Measurements from ENCODE around the gene EVPL. TPM values are rescaled to one million over a fixed set of nuclear protein-coding genes. Genes with fewer than 3 reads are reported as not detected.

Gene EVPL
- total RNA-seq, result 9.4 and 33.3 TPM in 2 replicates

DNA sequence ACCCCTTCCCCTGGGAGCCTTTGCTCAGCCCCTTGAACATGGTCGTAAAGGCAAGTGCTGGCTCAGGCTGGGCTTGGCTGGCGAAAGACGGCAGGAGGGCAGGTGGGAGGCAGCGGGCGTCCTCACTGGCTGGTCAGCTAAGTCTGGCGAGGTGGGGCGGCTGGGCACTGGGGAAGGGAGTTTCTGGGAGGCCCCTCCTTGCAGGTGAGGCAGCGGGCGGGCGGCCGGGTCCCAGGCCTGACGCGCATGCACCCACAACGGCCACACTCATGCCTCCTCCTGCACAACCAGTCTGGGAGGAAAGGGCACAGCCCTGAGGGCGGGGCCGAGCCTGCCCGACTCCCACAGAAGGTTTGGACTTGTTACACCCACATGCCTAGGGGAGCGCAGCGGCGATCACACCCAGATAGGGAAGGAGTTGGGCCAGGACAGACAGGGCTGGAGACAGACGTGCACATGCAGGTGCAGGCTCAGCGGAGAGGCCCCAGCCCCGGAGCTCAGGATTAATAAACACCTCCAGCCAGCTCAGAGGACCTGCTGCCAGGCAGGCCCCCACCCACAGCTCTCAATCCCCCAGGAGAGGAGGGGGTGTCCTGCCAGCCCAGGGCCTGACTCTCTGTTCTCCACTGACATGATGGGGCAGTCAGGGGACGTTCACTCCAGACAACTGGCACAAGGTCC, at the start of gene EVPL:
TSS of gene EVPL (minus strand) at position 148 of the 681 bp plus-strand sequence. CDS start at position 40, 108 bp downstream.

DNA sequence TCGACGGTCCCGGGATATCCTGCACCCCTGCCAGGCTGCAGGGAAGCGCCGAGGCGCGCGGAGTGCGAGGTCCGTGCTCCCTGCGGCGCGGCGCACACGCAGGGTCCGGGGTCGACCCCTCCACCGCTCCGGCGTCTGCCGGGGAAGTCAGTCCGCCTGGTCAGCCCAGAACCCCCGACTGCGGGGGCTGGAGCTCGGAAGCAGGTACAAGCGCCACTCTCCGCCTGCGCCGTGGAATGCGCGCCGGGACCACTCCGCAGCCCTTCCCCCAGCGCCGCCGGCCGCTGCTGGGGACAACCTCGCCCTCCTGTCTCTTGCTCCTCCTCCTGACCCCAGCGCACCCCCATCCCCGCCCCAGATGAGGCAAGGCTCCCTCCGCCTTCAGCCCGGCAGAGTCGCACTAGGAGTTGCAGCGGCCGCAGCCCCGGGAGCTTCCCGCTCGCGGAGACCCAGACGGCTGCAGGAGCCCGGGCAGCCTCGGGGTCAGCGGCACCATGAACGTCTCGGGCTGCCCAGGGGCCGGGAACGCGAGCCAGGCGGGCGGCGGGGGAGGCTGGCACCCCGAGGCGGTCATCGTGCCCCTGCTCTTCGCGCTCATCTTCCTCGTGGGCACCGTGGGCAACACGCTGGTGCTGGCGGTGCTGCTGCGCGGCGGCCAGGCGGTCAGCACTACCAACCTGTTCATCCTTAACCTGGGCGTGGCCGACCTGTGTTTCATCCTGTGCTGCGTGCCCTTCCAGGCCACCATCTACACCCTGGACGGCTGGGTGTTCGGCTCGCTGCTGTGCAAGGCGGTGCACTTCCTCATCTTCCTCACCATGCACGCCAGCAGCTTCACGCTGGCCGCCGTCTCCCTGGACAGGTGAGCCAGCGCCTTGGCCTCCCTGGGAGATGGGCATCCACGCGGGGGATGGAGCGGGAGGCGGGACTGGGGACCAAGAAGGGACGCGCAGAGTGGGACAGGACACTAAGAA, 47.6 kb upstream of the EVPL start, which contains the start of gene GALR2:
TSS of gene GALR2 (plus strand) at position 392 of the 974 bp plus-strand sequence. CDS start at position 495, 103 bp downstream.

DNA sequence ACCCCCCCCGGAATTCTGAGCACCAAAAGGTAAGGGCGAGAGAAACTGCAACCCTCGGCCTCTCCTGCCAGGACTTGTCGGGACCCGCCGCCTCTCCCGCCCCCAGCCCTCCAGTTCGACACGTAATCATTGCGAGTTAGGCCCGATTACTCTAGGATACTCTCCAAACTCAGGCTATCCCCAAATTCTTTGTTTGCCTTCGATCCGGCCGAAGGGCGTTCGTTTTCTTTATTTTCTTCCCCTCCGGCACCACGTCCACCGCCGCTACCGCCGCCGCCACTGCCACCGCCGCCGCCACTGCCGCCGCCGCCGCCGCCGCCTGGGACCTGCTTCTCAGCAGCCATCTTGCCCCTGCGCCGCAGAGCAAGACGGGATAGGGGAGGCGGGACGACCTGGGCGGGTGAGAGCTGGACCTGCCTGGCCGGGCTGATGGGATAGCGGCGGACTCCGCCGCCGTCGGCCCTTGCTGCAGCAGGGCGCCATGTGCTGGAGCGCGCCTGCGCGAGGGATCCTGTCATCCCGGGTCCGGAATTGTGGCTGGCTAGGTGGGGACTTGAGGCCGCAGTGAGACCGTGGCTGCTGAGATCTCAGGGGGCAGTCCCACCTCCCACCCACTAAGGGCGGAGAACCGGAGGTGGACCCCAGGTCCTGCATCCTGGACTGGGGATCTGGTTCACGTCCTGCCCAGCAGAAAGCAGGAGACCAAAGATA, 45.2 kb upstream of the EVPL start, which contains the start of gene SRP68:
TSS of gene SRP68 (minus strand) at position 370 of the 711 bp plus-strand sequence. CDS start at position 344, 26 bp downstream.

DNA sequence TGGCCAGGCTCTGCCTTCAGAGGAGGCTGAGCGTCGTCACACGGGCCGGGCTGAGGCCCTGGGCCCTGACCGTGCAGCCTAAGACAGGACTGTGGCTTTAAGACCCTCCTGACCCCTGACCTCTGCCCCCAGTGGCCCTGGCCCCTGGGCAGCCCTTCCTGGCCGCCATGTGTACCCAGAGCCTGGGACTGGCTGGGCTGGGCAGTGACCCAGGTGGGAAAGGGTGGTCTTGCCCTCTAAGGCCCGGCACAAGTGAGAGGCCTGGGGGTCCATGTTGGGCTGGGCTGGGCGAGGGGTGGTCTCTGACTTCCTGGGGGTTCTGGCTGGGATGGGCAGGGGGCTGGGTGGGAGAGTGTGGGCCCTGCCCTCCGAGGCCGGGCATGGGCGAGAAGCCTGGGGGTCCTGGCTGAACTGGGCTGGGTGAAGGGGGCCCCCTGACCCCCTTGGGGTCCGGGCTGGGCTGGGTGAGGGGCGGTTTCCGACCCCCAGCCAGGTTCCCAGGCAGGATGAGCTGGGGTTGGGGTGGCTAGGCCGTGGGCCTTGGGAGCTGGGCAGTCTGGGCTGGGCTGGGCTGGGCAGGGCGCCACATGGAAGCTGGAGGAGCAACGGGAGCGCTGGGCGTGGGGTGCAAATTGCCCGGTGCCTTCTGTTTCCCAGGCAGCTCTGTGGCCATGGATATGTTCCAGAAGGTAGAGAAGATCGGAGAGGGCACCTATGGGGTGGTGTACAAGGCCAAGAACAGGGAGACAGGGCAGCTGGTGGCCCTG, 26.2 kb downstream of the EVPL start, which contains the start of gene CDK3:
TSS of gene CDK3 (plus strand) at position 101 of the 767 bp plus-strand sequence. CDS start at position 672, 571 bp downstream.

DNA sequence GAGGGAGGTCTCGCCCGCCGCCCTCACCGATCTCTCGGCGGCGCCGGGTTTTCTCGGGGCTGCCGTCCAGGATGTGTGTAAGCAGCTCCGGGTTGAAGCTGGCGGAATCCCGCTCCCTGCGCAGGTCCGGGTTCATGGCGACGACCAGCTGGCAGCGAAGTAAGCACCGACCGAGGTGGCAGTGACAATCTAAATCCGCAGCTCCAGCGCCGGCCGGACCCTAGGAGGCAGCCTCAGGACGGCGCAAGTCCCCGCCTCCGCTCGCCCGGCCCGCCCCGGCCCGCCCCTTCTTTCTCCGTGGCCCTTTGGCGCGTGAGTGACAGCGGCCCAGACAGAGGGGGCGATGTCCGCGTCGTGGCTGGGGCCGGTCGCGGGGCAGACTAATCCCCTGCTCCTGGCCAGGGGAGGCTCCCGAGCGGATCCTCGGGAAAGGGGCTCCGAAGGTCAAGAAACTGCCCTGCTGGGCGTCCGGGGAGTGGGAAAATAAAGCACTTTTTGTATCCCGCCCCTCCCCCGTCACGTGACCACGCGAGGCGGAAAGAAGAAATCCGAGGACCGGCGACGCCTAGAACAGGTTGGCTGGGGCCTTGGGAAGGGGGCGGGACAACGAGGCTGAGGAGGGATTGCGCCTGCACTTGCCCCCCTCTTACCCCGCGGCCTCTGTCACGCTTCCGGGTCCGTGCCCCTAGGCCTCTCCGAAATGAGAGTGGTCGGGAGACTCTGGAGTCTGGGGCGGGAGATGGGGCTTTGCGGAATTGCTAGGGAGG, 48.0 kb downstream of the EVPL start, which contains the start of the genes ACOX1 and TEN1:
TSS of gene ACOX1 (minus strand) at position 229 of the 767 bp plus-strand sequence. CDS start at position 136, 93 bp downstream.
TSS of gene TEN1 (plus strand) at position 303 of the 767 bp plus-strand sequence. CDS start 6,953 bp downstream, outside the sequence.

Other genes with a start within 250 kb of the EVPL start
- gene UNK, start 242.5 kb downstream of the EVPL start, total RNA-seq, result 21.2 and 22.8 TPM in 2 replicates
- 204 and 275 TPM in 2 replicates for gene UNC13D, start 182.9 kb downstream of the EVPL start, total RNA-seq
- gene WBP2, start 172.0 kb downstream of the EVPL start, total RNA-seq, result 28.1 and 30.2 TPM in 2 replicates
- gene TRIM47, start 148.7 kb downstream of the EVPL start, total RNA-seq, result 16.7 and 25.9 TPM in 2 replicates
- gene TRIM65, start 130.4 kb downstream of the EVPL start, total RNA-seq, result 19.4 and 21.2 TPM in 2 replicates
- 40.0 and 41.0 TPM in 2 replicates for gene MRPL38, start 122.4 kb downstream of the EVPL start, total RNA-seq
- gene FBF1, start 86.3 kb downstream of the EVPL start, total RNA-seq, result 7.3 and 28.7 TPM in 2 replicates
- 147 TPM in 2 replicates for gene ACOX1, start 48.1 kb downstream of the EVPL start, total RNA-seq
- gene TEN1, start 48.1 kb downstream of the EVPL start, total RNA-seq, result 48.4 and 78.5 TPM in 2 replicates
- gene CDK3, start 26.5 kb downstream of the EVPL start, total RNA-seq, result 4.7 and 4.8 TPM in 2 replicates
- 31.8 and 32.3 TPM in 2 replicates for gene SRP68, start 45.2 kb upstream of the EVPL start, total RNA-seq
- gene GALR2, start 47.5 kb upstream of the EVPL start, total RNA-seq, result 0.22 TPM in 1 of 2 replicates, not detected in the other
- under 0.01 TPM in 1 of 2 replicates, not detected in the other for gene ZACN, start 51.9 kb upstream of the EVPL start, total RNA-seq
- 99.7 and 118 TPM in 2 replicates for gene EXOC7, start 76.5 kb upstream of the EVPL start, total RNA-seq
- 0.22 TPM in 1 of 2 replicates, not detected in the other for gene FOXJ1, start 113.9 kb upstream of the EVPL start, total RNA-seq
- 0.22 and 0.79 TPM in 2 replicates for gene RNF157, start 213.2 kb upstream of the EVPL start, total RNA-seq
- 2.7 and 4.9 TPM in 2 replicates for gene UBALD2, start 238.0 kb upstream of the EVPL start, total RNA-seq